BLaER1 (cell line): ENCODE data around the gene CNGB1.
"Not testable (repeated sequence)": the region's sequence is repeated elsewhere in the genome, so short reads cannot be mapped to it uniquely, and the experiment has no call there.

Experiments
- H3K27ac ChIP-seq: shearing (Covaris generic); formaldehyde crosslinking; 2 replicates; pipeline ENCODE4 v1.8.1; 2022
- H3K27me3 ChIP-seq: shearing (Covaris generic); formaldehyde crosslinking; 2 replicates; pipeline ENCODE4 v1.8.1; 2022
- H3K36me3 ChIP-seq: shearing (Covaris generic); formaldehyde crosslinking; 2 replicates; pipeline ENCODE4 v1.8.1; 2022
- H3K4me1 ChIP-seq: shearing (Covaris generic); formaldehyde crosslinking; 2 replicates; pipeline ENCODE4 v1.8.1; 2022
- H3K4me2 ChIP-seq: shearing (Covaris generic); formaldehyde crosslinking; 2 replicates; pipeline ENCODE4 v1.8.1; 2022
- H3K4me3 ChIP-seq: shearing (Covaris generic); formaldehyde crosslinking; 2 replicates; pipeline ENCODE4 v1.8.1; 2022
- H3K9ac ChIP-seq: shearing (Covaris generic); formaldehyde crosslinking; 2 replicates; pipeline ENCODE4 v1.8.1; 2022
- H3K9me3 ChIP-seq: shearing (Covaris generic); formaldehyde crosslinking; 2 replicates; pipeline ENCODE4 v1.8.1; 2022
- H4K20me1 ChIP-seq: shearing (Covaris generic); formaldehyde crosslinking; 2 replicates; pipeline ENCODE4 v1.8.1; 2022
- Cebpa-rat ChIP-seq: shearing (Covaris generic); IDR thresholded peaks from 2 replicates; pipeline ENCODE4 v1.8.1; 2022

CNGB1 gene

GRCh38 chr16:57837305-57838125 lies 133.4 kb downstream of the CNGB1 start:
- Histone ChIP-seq H3K9me3 (no peaks in the 10 kb centered on the region), H4K20me1 (no peaks in the 10 kb centered on the region), H3K27ac (no peak overlapping the region), H3K4me3 (no peak overlapping the region), H3K4me2 (no peak overlapping the region), H3K36me3 (no peaks in the 10 kb centered on the region), H3K4me1 (no peaks in the 10 kb centered on the region), H3K9ac (no peak overlapping the region), H3K27me3 (no peaks in the 10 kb centered on the region)
- no peak for TF ChIP-seq Cebpa-rat

GRCh38 chr16:57835439-57835838 lies 135.5 kb downstream of the CNGB1 start:
- not testable (repeated sequence) for H3K27ac ChIP-seq, H3K27me3 ChIP-seq, H3K9me3 ChIP-seq, H3K36me3 ChIP-seq, H4K20me1 ChIP-seq, H3K4me3 ChIP-seq, H3K9ac ChIP-seq, H3K4me2 ChIP-seq, H3K4me1 ChIP-seq

GRCh38 chr16:57834936-57835335 lies 136.0 kb downstream of the CNGB1 start:
- no peak overlapping the region for H3K4me2 ChIP-seq

More at GRCh38 chr16:57834936-57835335, 136.0 kb downstream of the CNGB1 start:
- no peak for TF ChIP-seq Cebpa-rat
- Histone ChIP-seq H3K4me3 (no peak overlapping the region), H3K27ac (no peak overlapping the region), H3K4me1 (no peaks in the 10 kb centered on the region), H3K27me3 (no peaks in the 10 kb centered on the region), H4K20me1 (no peaks in the 10 kb centered on the region), H3K36me3 (no peaks in the 10 kb centered on the region), H3K9ac (no peak overlapping the region), H3K9me3 (no peaks in the 10 kb centered on the region)
